Left forelimb (tissue), 1 donor: Measurements from ENCODE around the gene BCL2L15.

ENCODE experiments used
- DNase-seq: peaks from one replicate; pipeline ENCODE4 v3.0.0-alpha.2; 2018; ENCODE audit warnings: low spot score

The BCL2L15 gene

GRCh38 chr1:113887402-113888175, at the start of gene BCL2L15:
TSS of gene BCL2L15 (minus strand) at chr1:113887581. CDS start at chr1:113887375, 206 bp downstream.
- DNase-seq, result no peak

DNA sequence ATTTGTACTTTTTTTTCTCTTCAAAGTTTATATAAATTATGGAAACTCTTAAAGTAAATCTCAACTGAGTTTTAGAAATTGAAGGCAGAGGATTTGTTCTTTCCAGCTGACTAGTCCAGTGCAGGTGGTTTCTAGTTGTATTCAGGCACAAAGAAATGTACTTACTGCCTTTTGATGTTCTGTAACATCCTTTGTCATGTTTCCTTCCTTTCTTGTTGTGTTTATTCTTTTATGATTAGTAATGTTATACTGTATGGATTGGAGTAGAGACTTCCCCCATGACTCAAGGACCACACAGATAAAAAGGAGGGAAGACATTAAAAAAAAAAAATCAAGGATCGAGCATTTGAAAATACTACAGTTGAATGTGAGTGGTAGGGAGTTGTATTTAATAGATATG, 49.8 kb upstream of the BCL2L15 start:
- no peak for DNase-seq

GRCh38 chr1:113935970-113936369, 48.6 kb upstream of the BCL2L15 start:
- no peak for DNase-seq

GRCh38 chr1:113935176-113935575, 47.8 kb upstream of the BCL2L15 start:
- no peak for DNase-seq

GRCh38 chr1:113934511-113935055, 47.2 kb upstream of the BCL2L15 start:
- DNase-seq, result no peak

DNA sequence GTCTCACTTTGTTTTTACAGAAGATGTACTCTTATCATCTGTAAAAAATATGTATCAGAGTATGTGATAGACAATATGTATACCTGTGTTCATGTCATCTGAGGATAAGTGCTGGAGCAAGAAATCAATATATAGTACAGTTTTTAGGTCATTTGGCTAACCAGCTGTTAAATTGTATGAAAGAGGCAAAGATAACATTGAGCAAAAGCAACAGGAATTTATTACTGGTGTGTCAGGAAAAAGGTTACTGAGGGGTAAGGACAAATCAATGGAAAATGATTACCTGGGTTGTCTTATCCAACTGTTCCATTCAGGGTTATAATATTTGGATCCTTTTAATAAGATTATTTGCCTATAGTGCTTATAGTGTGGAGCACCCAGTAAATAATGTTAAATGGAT, 46.6 kb upstream of the BCL2L15 start:
- DNase-seq, result no peak

DNA sequence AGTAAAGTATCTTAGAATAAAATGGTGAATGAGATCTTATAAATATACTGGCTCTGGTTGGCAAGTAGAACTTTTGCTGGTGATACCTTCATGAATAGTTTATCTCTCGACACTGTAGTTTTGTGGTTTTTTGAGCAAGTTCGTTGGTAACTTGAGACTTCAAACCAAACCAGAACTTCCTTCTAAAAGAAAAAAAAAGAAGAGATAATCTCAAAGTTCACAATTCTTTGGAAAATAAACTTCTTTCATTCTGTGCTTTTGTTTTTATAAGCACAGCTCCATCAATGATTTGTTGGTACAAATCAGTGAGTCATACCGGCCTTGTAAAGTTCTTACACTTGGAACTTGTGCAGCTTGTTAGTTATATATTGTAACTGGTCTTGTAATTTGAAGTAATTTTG, 44.1 kb upstream of the BCL2L15 start:
- no peak for DNase-seq

DNA sequence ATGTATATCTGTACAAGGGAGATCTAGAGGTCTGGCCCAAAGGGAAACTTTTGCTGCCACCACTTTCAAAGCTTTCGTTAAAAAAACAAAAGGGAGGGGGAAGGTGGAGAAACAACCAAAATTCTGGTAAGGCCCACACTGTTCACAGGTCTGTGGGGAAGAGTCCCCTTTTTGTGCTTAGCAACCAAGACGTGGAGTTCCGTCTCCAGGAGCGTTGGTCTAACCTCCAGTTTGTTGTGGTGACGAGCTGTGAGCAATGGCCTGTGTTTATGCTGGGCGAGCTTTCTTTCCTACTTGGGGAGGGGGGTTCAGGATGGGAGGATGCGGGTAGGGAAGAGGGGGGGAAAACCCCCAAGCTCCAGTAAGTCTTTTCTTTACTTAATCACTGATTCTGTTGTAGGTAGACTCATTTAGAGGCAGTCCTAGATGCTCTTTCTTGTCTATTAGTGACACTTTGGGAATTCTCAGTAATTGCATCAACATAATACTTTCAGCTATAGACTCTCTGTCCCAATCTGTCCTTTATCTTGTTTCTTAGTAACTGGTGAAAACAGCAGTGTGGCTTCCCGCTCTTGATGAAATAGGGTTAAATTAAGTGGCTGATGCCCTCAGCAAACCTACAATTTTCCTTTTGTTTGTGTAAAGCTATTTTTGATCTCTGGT, 43.2 kb upstream of the BCL2L15 start:
- no peak for DNase-seq

GRCh38 chr1:113929750-113930498, 42.5 kb upstream of the BCL2L15 start:
- DNase-seq, result no peak

DNA sequence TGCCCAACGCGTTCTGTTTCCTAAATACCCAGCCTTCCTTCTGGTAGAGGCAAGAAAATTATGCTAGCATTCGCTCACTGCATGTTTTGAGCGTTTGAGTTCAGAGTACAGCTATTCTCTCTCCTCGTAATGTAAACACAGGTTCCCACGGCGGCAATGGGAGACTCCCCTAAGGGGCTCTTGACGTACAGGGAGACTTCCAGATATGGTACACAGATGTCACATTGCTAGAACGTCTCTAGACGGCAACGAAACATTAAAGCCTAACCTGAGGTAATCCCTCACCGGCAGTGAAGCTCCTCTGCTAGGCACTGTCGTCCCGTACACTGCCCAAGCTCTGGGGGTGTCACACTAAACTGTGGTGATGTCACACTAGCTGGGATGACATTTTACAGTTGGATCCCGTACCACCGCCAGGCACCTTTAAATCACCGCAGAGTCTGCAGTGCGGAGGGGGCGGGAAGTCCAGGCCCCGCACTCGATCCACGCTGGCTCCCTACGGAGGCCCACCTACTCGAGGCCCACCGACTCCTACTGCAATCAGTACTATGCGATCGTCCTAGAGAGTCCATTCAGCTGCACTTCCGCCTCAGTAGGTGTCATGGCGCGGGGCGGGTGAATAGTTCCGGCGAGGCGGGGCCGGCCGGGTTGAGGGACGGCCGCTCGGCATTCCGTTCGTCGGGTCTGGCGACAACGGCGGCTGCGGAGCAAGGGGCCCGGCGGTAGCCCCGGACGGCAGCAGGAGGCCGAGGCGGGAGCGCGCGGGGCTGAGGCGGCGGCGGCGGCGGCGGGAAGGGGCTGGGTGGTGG, 41.8 kb upstream of the BCL2L15 start, which contains the start of gene HIPK1:
HIPK1 (plus strand) TSS at position 384 of the 809 bp plus-strand sequence.
- peak; percentile 97 for DNase-seq

DNA sequence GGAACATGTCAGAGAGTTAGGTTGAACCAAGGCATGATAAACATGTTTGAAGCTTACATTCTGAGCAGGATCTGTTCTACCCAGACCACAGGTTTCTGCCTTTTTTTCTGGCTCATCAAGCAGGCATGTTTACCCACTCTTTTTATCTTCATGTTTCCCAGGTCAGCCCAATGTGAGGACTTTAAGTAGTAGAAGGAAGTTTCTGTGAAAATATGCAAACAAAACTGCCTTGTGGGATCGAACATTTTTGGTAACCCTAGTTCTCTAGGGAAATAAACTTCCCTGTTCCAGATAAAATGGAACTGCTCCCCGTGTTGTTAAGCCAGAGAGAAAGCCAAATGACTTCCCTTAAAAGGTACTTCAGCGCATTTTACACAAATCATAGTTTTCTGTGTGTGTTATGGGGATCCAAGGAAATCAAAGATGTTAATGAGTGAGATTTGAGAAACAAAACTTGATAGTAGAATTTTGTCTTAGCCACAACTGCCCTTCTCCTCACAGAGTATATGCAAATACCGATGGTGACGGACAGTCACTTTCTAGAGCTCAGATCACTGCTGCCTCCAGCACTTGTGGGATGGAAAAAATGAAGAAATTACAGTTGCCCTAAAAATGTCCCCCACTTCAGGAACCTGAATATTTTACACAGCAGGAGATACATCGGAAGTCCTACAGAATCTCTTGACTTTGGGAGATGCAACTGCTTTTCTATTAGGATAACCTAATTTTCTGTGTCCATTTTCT, 41.0 kb upstream of the BCL2L15 start:
- no peak for DNase-seq

DNA sequence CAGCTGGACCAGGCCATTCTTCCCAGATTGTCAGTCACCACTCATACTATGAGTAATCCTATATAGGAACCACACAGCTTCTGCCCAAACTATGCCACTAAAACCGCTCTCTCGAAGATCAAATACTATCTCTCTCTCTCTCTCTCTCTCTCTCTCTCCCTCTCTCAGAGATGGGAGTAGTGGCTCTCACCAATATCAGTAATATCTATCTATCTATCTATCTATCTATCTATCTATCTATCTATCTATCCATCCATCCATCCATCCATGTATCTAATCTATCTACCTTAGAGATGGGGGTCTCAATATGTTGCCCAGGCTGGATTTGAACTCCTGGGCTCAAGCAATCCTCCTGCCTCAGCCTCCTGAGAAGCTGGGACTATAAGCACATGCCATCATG, 37.1 kb upstream of the BCL2L15 start:
- DNase-seq, result no peak

- no peak for DNase-seq
Measured at GRCh38 chr1:113922957-113923356, 35.6 kb upstream of the BCL2L15 start.

DNA sequence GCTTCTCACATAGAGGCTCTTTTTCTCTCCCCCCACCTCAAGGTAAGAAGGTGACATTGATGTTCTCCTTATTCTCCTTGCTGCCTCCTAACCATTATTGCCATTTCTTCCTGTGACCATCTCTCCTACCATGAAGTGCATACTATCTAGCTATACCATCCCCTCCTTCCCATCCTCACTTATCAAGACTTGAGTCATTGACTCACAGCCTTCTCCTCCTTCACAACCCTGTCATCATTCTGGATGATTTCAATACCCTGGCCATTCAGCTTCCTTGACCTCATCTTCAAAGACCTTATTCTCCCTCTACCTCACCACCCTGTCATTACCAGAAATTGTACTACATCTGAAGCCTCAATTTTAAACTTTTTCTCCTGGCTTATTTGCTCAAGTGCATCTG, 30.9 kb upstream of the BCL2L15 start:
- no peak for DNase-seq

- DNase-seq, result no peak
Measured at GRCh38 chr1:113917400-113918082, 30.2 kb upstream of the BCL2L15 start.

- no peak for DNase-seq
Measured at GRCh38 chr1:113916974-113917373, 29.6 kb upstream of the BCL2L15 start.

GRCh38 chr1:113913887-113914664, 26.7 kb upstream of the BCL2L15 start:
- no peak for DNase-seq

GRCh38 chr1:113913312-113913668, 25.9 kb upstream of the BCL2L15 start:
- DNase-seq, result no peak

- peak; percentile 72 for DNase-seq
Measured at GRCh38 chr1:113912594-113913311, 25.4 kb upstream of the BCL2L15 start.
